Esophagus (tissue), 2 donors: Measurements from ENCODE around the gene UNC5B. TPM values are rescaled to one million over a fixed set of nuclear protein-coding genes. Genes with fewer than 3 reads are reported as not detected.

Source experiments
- H3K27ac ChIP-seq, 2 donors: one replicate each; pipeline ENCODE4 v1.5.1; 2013; ENCODE audit warnings: low read depth in 2 of 2, mild to moderate bottlenecking in 2 of 2, inconsistent platforms in 1 of 2, low read length in 1 of 2, moderate library complexity in 1 of 2
- H3K27me3 ChIP-seq, 2 donors: one replicate each; pipeline ENCODE4 v1.6.1; 2013; ENCODE audit warnings: low read length in 2 of 2, control low read depth in 1 of 2, mild to moderate bottlenecking in 1 of 2; ENCODE audit not compliant: insufficient read depth in 2 of 2, control insufficient read depth in 1 of 2
- H3K36me3 ChIP-seq, 2 donors: one replicate each; pipeline ENCODE4 v1.6.1; 2013; ENCODE audit warnings: low read length in 1 of 2; ENCODE audit not compliant: control insufficient read depth in 2 of 2, insufficient read depth in 2 of 2
- H3K4me1 ChIP-seq, 2 donors: one replicate each; pipeline ENCODE4 v1.6.1; 2013; ENCODE audit warnings: low read length in 1 of 2; ENCODE audit not compliant: control insufficient read depth in 2 of 2, insufficient read depth in 2 of 2
- H3K4me3 ChIP-seq, 2 donors: one replicate each; pipeline ENCODE4 v1.5.1; 2013; ENCODE audit warnings: low read length in 2 of 2, mild to moderate bottlenecking in 2 of 2, low read depth in 1 of 2, moderate library complexity in 1 of 2
- H3K9me3 ChIP-seq, 2 donors: one replicate each; pipeline ENCODE4 v1.6.1; 2013; ENCODE audit warnings: mild to moderate bottlenecking in 2 of 2, low read depth in 1 of 2, low read length in 1 of 2, moderate library complexity in 1 of 2; ENCODE audit not compliant: control insufficient read depth in 2 of 2, insufficient read depth in 1 of 2
- WGBS, 2 donors: extraction: QIAGEN DNeasy Blood & Tissue Kit; methylation state at CpG; one replicate each; pipeline ENCODE4 v1.1.7; 2013; 5-methylcytosine and 5-hydroxymethylcytosine counted together
- polyA plus RNA-seq, 2 donors: library from polyadenylated mRNA; stranded (reverse); fragments of 200-250 nt; gene quantifications; one replicate each; pipeline ENCODE4 v1.2.3, GENCODE V29; 2013
- donor health status: healthy with polysubstance abuse.
- donor health status: Bipolar disorder and iron deficiency.

The UNC5B gene
- polyA plus RNA-seq, 2 donors, result 7.6 to 12.2 TPM

GRCh38 chr10:71263376-71263775 lies 51.0 kb downstream of the UNC5B start:
- no peaks in the 10 kb centered on the region for H3K9me3 ChIP-seq
- no peaks in the 10 kb centered on the region for H3K27me3 ChIP-seq
- 77 to 84% methylated on average over 9 of the region's 9 CpGs for WGBS, 2 donors
- no peak overlapping the region for H3K27ac ChIP-seq
- peaks cover 0 to 27% of the 10 kb centered on the region in 2 donors for H3K4me1 ChIP-seq
- H3K36me3 ChIP-seq, result no peaks in the 10 kb centered on the region
- H3K4me3 ChIP-seq, result no peak overlapping the region

- peaks cover 0 to 25% of the 10 kb centered on the region in 2 donors for H3K4me1 ChIP-seq
Observed at GRCh38 chr10:71264345-71265200, 52.2 kb downstream of the UNC5B start.

GRCh38 chr10:71265201-71265575 lies 52.8 kb downstream of the UNC5B start:
- H3K27me3 ChIP-seq, result no peaks in the 10 kb centered on the region

More at GRCh38 chr10:71264345-71265200, 52.2 kb downstream of the UNC5B start:
- Histone ChIP-seq H3K27ac (no peak overlapping the region), H3K4me3 (no peak overlapping the region), H3K36me3 (no peaks in the 10 kb centered on the region), H3K27me3 (no peaks in the 10 kb centered on the region), H3K9me3 (no peaks in the 10 kb centered on the region)
- WGBS, 2 donors, result 73 to 76% methylated on average over 16 of the region's 16 CpGs

GRCh38 chr10:71265618-71266146 lies 53.3 kb downstream of the UNC5B start:
- H3K27ac ChIP-seq, result no peak overlapping the region
- WGBS, 2 donors, result 87 to 89% methylated on average over 9 of the region's 9 CpGs

More at GRCh38 chr10:71265201-71265575, 52.8 kb downstream of the UNC5B start:
- Histone ChIP-seq H3K36me3 (no peaks in the 10 kb centered on the region), H3K9me3 (no peaks in the 10 kb centered on the region), H3K27ac (no peak overlapping the region), H3K4me1 (peaks cover 0 to 20% of the 10 kb centered on the region in 2 donors), H3K4me3 (no peak overlapping the region)
- 87 to 90% methylated on average over 8 to 9 of the region's 9 CpGs for WGBS, 2 donors

GRCh38 chr10:71266147-71266917 lies 54.0 kb downstream of the UNC5B start:
- 63 to 67% methylated on average over 18 of the region's 18 CpGs for WGBS, 2 donors
- no peaks in the 10 kb centered on the region for H3K9me3 ChIP-seq
- no peak overlapping the region for H3K27ac ChIP-seq
- no peaks in the 10 kb centered on the region for H3K27me3 ChIP-seq
- H3K4me3 ChIP-seq, result no peak overlapping the region
- no peaks in the 10 kb centered on the region for H3K36me3 ChIP-seq
- H3K4me1 ChIP-seq, result peaks cover 5 to 20% of the 10 kb centered on the region in 2 donors

More at GRCh38 chr10:71265618-71266146, 53.3 kb downstream of the UNC5B start:
- no peak overlapping the region for H3K4me3 ChIP-seq
- H3K4me1 ChIP-seq, result peaks cover 3 to 19% of the 10 kb centered on the region in 2 donors
- no peaks in the 10 kb centered on the region for H3K27me3 ChIP-seq
- no peaks in the 10 kb centered on the region for H3K9me3 ChIP-seq
- no peaks in the 10 kb centered on the region for H3K36me3 ChIP-seq

GRCh38 chr10:71266918-71267442 lies 54.6 kb downstream of the UNC5B start:
- WGBS, 2 donors, result 85 to 86% methylated on average over 8 of the region's 8 CpGs
- H3K4me3 ChIP-seq, result no peak overlapping the region
- H3K36me3 ChIP-seq, result no peaks in the 10 kb centered on the region
- no peaks in the 10 kb centered on the region for H3K27me3 ChIP-seq
- H3K4me1 ChIP-seq, result peaks cover 5 to 20% of the 10 kb centered on the region in 2 donors
- no peak overlapping the region for H3K27ac ChIP-seq
- H3K9me3 ChIP-seq, result no peaks in the 10 kb centered on the region

- Histone ChIP-seq H3K4me1 (peaks cover 5 to 24% of the 10 kb centered on the region in 2 donors), H3K4me3 (no peak overlapping the region), H3K27me3 (no peaks in the 10 kb centered on the region), H3K36me3 (no peaks in the 10 kb centered on the region), H3K9me3 (no peaks in the 10 kb centered on the region), H3K27ac (no peak overlapping the region)
- 82 to 92% methylated on average over 5 of the region's 5 CpGs for WGBS, 2 donors
Observed at GRCh38 chr10:71267508-71268240, 55.3 kb downstream of the UNC5B start.

GRCh38 chr10:71268247-71268691 lies 55.9 kb downstream of the UNC5B start:
- Histone ChIP-seq H3K36me3 (no peaks in the 10 kb centered on the region), H3K27me3 (no peaks in the 10 kb centered on the region), H3K9me3 (no peaks in the 10 kb centered on the region), H3K4me3 (no peak overlapping the region), H3K4me1 (peaks cover 5 to 24% of the 10 kb centered on the region in 2 donors), H3K27ac (no peak overlapping the region)
- 55 to 63% methylated on average over 8 of the region's 8 CpGs for WGBS, 2 donors

GRCh38 chr10:71268758-71269157 lies 56.4 kb downstream of the UNC5B start:
- 58 to 63% methylated on average over 11 of the region's 11 CpGs for WGBS, 2 donors
- H3K9me3 ChIP-seq, result no peaks in the 10 kb centered on the region
- H3K4me1 ChIP-seq, result peaks cover 5 to 22% of the 10 kb centered on the region in 2 donors
- no peaks in the 10 kb centered on the region for H3K36me3 ChIP-seq
- no peak overlapping the region for H3K4me3 ChIP-seq
- no peaks in the 10 kb centered on the region for H3K27me3 ChIP-seq
- no peak overlapping the region for H3K27ac ChIP-seq
